Gastrocnemius medialis (tissue), 4 donors: Measurements from ENCODE around the gene CLCF1.

Experiments used
- POLR2A ChIP-seq, 2 donors: fragments of 450-650 bp; IDR thresholded peaks; one replicate each; pipeline ENCODE4 v1.6.1; 2017; ENCODE audit warnings: antibody characterized with exemption in 2 of 2, mild to moderate bottlenecking in 2 of 2, moderate library complexity in 2 of 2
- TF ChIP-seq, protein P1 (sequence below), 5 experiments: fragments of 450-650 bp in 3 of 5; fragments of 200-600 bp in 2 of 5; sonication (generic) in 2 of 5; IDR thresholded peaks in 4 of 5; conservative IDR thresholded peaks in 1 of 5; 1 replicate in 4 of 5; 2 replicates in 1 of 5; pipeline ENCODE4 v1.5.1; 2016 to 2019; ENCODE audit warnings: antibody characterized with exemption in 5 of 5, mild to moderate bottlenecking in 3 of 5, moderate library complexity in 3 of 5

DNA sequence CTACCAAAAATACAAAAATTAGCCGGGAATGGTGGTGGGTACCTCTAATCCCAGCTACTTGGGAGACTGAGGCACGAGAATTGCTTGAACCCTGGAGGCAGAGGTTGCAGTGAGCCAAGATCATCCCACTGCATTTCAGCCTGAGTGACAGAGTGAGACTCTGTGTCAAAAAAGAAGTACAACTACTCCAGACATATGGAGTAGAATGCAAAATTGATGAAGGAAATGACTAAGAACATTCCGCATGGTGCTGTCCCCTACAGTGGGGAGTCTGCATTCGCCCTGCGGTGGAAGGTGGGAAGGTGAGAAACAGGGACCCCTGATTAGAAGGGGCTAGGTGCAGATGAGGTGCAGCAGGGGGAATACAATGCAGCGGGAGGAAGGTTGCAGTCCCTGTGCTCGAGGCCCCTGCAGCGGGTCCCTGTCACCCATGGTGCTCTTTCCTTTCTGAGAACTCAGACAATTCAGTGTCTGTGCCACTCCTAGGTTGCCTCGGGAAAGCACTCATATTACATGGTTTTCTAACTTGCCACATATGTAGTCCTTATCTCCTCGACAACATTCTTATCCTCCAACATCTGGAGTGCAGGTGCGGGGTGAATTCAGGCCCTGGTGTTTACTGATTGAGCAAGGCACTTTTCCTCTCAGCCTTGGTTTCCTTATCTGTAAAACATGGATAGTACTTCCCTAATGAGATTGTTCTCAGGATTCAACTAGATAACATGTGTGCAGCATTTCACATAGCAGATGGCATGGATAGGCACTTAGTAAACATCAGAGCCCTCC is 25.2 kb downstream of the CLCF1 start:
- TF ChIP-seq, protein P1, sequence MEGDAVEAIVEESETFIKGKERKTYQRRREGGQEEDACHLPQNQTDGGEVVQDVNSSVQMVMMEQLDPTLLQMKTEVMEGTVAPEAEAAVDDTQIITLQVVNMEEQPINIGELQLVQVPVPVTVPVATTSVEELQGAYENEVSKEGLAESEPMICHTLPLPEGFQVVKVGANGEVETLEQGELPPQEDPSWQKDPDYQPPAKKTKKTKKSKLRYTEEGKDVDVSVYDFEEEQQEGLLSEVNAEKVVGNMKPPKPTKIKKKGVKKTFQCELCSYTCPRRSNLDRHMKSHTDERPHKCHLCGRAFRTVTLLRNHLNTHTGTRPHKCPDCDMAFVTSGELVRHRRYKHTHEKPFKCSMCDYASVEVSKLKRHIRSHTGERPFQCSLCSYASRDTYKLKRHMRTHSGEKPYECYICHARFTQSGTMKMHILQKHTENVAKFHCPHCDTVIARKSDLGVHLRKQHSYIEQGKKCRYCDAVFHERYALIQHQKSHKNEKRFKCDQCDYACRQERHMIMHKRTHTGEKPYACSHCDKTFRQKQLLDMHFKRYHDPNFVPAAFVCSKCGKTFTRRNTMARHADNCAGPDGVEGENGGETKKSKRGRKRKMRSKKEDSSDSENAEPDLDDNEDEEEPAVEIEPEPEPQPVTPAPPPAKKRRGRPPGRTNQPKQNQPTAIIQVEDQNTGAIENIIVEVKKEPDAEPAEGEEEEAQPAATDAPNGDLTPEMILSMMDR (IDR thresholded peaks at IDR 0.05 in 4 of 5, conservative IDR thresholded peaks at IDR 0.05 in 1 of 5) = no peak
- no peak for TF ChIP-seq POLR2A (IDR thresholded peaks at IDR 0.05)
